Upper lobe of right lung (tissue), 1 donor: Measurements from ENCODE around the gene PTPN7. TPM values are rescaled to one million over a fixed set of nuclear protein-coding genes. Genes with fewer than 3 reads are reported as not detected.
"Not testable (repeated sequence)": the region's sequence is repeated elsewhere in the genome, so short reads cannot be mapped to it uniquely, and the experiment has no call there.

Source experiments
- ATAC-seq: fragments of 200-7000 bp; cut with Tn5 transposase; one replicate; pipeline ENCODE4 v1.9.1; 2020; ENCODE audit warnings: mild to moderate bottlenecking, moderate library complexity
- DNase-seq: peaks from one replicate; pipeline ENCODE4 v3.0.0-alpha.2; 2020
- H3K27ac ChIP-seq: fragments of 200-600 bp; one replicate; pipeline ENCODE4 v1.8.0; 2022
- H3K27me3 ChIP-seq: fragments of 200-600 bp; one replicate; pipeline ENCODE4 v1.8.0; 2022; ENCODE audit warnings: mild to moderate bottlenecking
- H3K36me3 ChIP-seq: fragments of 200-600 bp; one replicate; pipeline ENCODE4 v1.8.0; 2022
- H3K4me1 ChIP-seq: fragments of 200-600 bp; one replicate; pipeline ENCODE4 v1.8.0; 2022
- H3K4me3 ChIP-seq: fragments of 200-600 bp; one replicate; pipeline ENCODE4 v1.8.0; 2022; ENCODE audit warnings: mild to moderate bottlenecking
- H3K9me3 ChIP-seq: fragments of 200-600 bp; one replicate; pipeline ENCODE4 v1.8.0; 2022
- CTCF ChIP-seq: fragments of 200-600 bp; IDR thresholded peaks from one replicate; pipeline ENCODE4 v1.8.0; 2022; ENCODE audit warnings: antibody characterized with exemption
- intact Hi-C: fragments of 100-400 bp; cut with DNase I; formaldehyde crosslinking; loops from one replicate; pipeline ENCODE4 v1.11.0; 2022
- total RNA-seq: library from RNA; stranded (reverse); fragmentation: NEBNext Ultra II Directional; extraction: Animal tissue kit (Norgen Biotek cat#: 25700); gene quantifications from one replicate; pipeline ENCODE4 v1.2.1, GENCODE V29; 2021
- donor health status: DM: no; HTN: yes; CAD: no; lungs with severe emphysema.

PTPN7 gene
- total RNA-seq, 1 donor from 2014 or later, result 7.3 TPM

- Histone ChIP-seq H3K4me3 (peak within 1 kb of the TSS; percentile 26), H3K9me3 (no peaks in the 10 kb centered on the region), H3K36me3 (no peaks in the 10 kb centered on the region), H3K4me1 (no peaks in the 10 kb centered on the region), H3K27ac (no peak within 1 kb of the TSS), H3K27me3 (peaks cover 15% of the 10 kb centered on the region)
- intact Hi-C loops, result no loop called here
- DNase-seq, result no peak
- no peak for ATAC-seq
- no peak for TF ChIP-seq CTCF
Observed at GRCh38 chr1:202193614-202194327, 33.4 kb upstream of the PTPN7 start, which contains the start of gene LGR6. TSS of gene LGR6 (plus strand) at chr1:202193799. CDS start at chr1:202193990, 191 bp downstream.

GRCh38 chr1:202192770-202193613, 32.6 kb upstream of the PTPN7 start:
- DNase-seq (peak; percentile 78), ATAC-seq (peak; percentile 73)
- H3K9me3 ChIP-seq, result no peaks in the 10 kb centered on the region
- intact Hi-C loops, result no loop called here
- H3K27me3 ChIP-seq, result peaks cover 15% of the 10 kb centered on the region
- H3K4me1 ChIP-seq, result no peaks in the 10 kb centered on the region
- TF ChIP-seq CTCF, result peak; percentile 91
- no peaks in the 10 kb centered on the region for H3K36me3 ChIP-seq
- H3K27ac ChIP-seq, result no peak overlapping the region
- peak overlapping the region; percentile 26 for H3K4me3 ChIP-seq

GRCh38 chr1:202191391-202191790, 31.0 kb upstream of the PTPN7 start:
- DNase-seq, H3K36me3 ChIP-seq, intact Hi-C loops, H3K4me3 ChIP-seq, H3K27ac ChIP-seq, ATAC-seq, H3K9me3 ChIP-seq, H3K4me1 ChIP-seq: not testable (repeated sequence)
- H3K27me3 ChIP-seq, result peaks cover 15% of the 10 kb centered on the region

GRCh38 chr1:202189918-202190715, 29.7 kb upstream of the PTPN7 start:
- DNase-seq (no peak), ATAC-seq (no peak)
- Histone ChIP-seq H3K9me3 (no peaks in the 10 kb centered on the region), H3K27me3 (peaks cover 15% of the 10 kb centered on the region), H3K4me1 (no peaks in the 10 kb centered on the region), H3K4me3 (no peak overlapping the region), H3K36me3 (no peaks in the 10 kb centered on the region), H3K27ac (no peak overlapping the region)
- intact Hi-C loops, result loop anchor here (5.0 kb wide), 1 partner anchor 127 kb away; no protein-coding TSS in a partner anchor
- TF ChIP-seq CTCF, result no peak

GRCh38 chr1:202189001-202189790, 28.8 kb upstream of the PTPN7 start:
- intact Hi-C loops, result loop anchor here (5.0 kb wide), 1 partner anchor 128 kb away; no protein-coding TSS in a partner anchor
- Histone ChIP-seq H3K4me1 (no peaks in the 10 kb centered on the region), H3K27ac (no peak overlapping the region), H3K4me3 (no peak overlapping the region), H3K9me3 (no peaks in the 10 kb centered on the region), H3K27me3 (peaks cover 14% of the 10 kb centered on the region), H3K36me3 (no peaks in the 10 kb centered on the region)
- ATAC-seq, result peak; percentile 68
- peak; percentile 90 for DNase-seq
- peak; percentile 92 for TF ChIP-seq CTCF
